ENCODE results near the gene NFU1.

DNA sequence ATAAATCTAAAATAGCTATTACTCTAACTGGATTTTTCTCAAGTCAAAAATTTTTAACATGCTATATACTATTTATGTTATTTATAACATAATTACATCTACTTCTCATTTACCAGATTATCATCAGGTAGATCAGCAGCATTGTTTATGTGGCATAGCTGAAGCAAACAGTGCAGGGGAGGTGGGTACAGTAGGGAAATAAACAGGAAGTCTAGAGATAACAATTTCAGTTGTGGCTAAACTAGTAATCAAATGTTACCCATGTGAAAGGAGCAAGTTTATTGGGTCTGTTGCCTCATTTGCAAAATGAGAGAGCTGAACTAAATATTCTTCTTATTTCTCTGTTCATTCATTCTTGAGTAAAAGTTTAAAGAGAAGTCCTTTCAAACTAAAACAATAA lies 77.9 kb downstream of the NFU1 start:
- TF ChIP-seq REST (IDR thresholded peaks at IDR 0.05; ENCODE audit: unreplicated experiment), result no peak
- no peak for TF ChIP-seq CTCF (conservative IDR thresholded peaks at IDR 0.05; ENCODE audit: low read depth in 2 of 2)
- TF ChIP-seq POLR2AphosphoS5 (IDR thresholded peaks at IDR 0.05; ENCODE audit: low read depth), result no peak
- TF ChIP-seq EZH2 (IDR thresholded peaks at IDR 0.05; ENCODE audit: low read depth, unreplicated experiment), result no peak
- no peak for TF ChIP-seq EZH2phosphoT487 (IDR thresholded peaks at IDR 0.05; ENCODE audit: unreplicated experiment)

Data from GM23338 (cell line).